GM10248 (cell line): ENCODE data around the gene SHISA9.

Source experiments
- CTCF ChIA-PET: fragments of 300-600 bp; sonication (Branson Sonifier 250); formaldehyde crosslinking; extraction: SDS; loops from one replicate; lab custom pipeline; 2021; ENCODE audit warnings: antibody characterized with exemption; lab: Yijun Ruan, JAX
- POLR2A ChIA-PET: fragments of 350-650 bp; sonication (Branson Sonifier 250); formaldehyde crosslinking; extraction: SDS; loops from one replicate; lab custom pipeline; 2020; ENCODE audit warnings: antibody characterized with exemption; lab: Yijun Ruan, JAX
- DNase-seq: peaks from one replicate; pipeline ENCODE4 v3.0.0; 2012; ENCODE audit errors: extremely low spot score
- CTCF ChIP-seq: IDR thresholded peaks from 2 replicates; pipeline ENCODE4 v1.5.1; 2012; ENCODE audit warnings: mild to moderate bottlenecking, low read depth; ENCODE audit errors: extremely low read depth, missing control alignments, control extremely low read depth

SHISA9 gene

GRCh38 chr16:13076878-13077277, 175.5 kb downstream of the SHISA9 start:
- ChIA-PET CTCF (no interaction called here), POLR2A (no interaction called here)
- no peak for TF ChIP-seq CTCF
- no peak for DNase-seq

- ChIA-PET CTCF (no interaction called here), POLR2A (no interaction called here)
- no peak for DNase-seq
- TF ChIP-seq CTCF, result no peak
These were observed 176.4 kb downstream of the SHISA9 start for GRCh38 chr16:13077816-13078215.

- TF ChIP-seq CTCF, result no peak
- ChIA-PET POLR2A (no interaction called here), CTCF (no interaction called here)
- DNase-seq, result no peak
These were observed 179.1 kb downstream of the SHISA9 start for GRCh38 chr16:13080531-13080930.

- POLR2A ChIA-PET, result no interaction called here
- CTCF ChIA-PET, result no interaction called here
- no peak for DNase-seq
- TF ChIP-seq CTCF, result no peak
These were observed 180.5 kb downstream of the SHISA9 start for GRCh38 chr16:13081825-13082331.

- POLR2A ChIA-PET, result no interaction called here
- CTCF ChIA-PET, result no interaction called here
- no peak for TF ChIP-seq CTCF
These were observed 182.3 kb downstream of the SHISA9 start for GRCh38 chr16:13083681-13084080.

GRCh38 chr16:13084331-13084730, 182.9 kb downstream of the SHISA9 start:
- no peak for TF ChIP-seq CTCF
- ChIA-PET CTCF (interaction anchor here (1.5 kb wide), 1 partner anchor 13 kb away, joined by 4 read pairs; no protein-coding TSS in a partner anchor), POLR2A (no interaction called here)
- DNase-seq, result no peak

More at GRCh38 chr16:13083681-13084080, 182.3 kb downstream of the SHISA9 start:
- DNase-seq, result no peak

GRCh38 chr16:13093661-13094060, 192.3 kb downstream of the SHISA9 start:
- ChIA-PET POLR2A (no interaction called here), CTCF (no interaction called here)
- no peak for DNase-seq
- no peak for TF ChIP-seq CTCF
